Activated naive CD4-positive, alpha-beta T cell treated with Interleukin-2 at 50 U/mL for 16 hours (primary cell): Measurements from ENCODE around the gene CCER1.

Experiments
- DNase-seq: peaks from one replicate; pipeline ENCODE4 v3.0.0-alpha.2; 2020

The CCER1 gene

GRCh38 chr12:90964616-90965015 lies 9.6 kb upstream of the CCER1 start:
- no peak for DNase-seq

GRCh38 chr12:90963946-90964345 lies 9.0 kb upstream of the CCER1 start:
- DNase-seq, result no peak

DNA sequence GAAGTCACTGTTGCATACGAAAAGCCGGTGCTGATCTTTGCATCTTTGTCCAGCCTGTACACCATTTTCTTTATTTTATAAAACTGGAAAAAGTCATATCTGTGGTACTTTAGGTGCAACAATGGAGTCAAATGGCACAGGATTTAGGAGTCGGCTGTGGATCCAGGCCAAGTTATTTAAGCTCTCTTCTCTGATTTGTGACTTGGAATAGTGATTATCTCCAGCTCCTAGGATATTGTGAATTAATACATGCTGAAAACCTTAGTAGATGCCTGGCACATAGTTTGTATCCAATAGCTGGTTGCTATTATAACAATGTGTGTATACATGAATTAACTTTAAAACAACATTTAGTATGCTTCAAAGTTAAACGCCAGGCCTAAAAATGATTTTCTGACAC lies 6.2 kb upstream of the CCER1 start:
- no peak for DNase-seq

DNA sequence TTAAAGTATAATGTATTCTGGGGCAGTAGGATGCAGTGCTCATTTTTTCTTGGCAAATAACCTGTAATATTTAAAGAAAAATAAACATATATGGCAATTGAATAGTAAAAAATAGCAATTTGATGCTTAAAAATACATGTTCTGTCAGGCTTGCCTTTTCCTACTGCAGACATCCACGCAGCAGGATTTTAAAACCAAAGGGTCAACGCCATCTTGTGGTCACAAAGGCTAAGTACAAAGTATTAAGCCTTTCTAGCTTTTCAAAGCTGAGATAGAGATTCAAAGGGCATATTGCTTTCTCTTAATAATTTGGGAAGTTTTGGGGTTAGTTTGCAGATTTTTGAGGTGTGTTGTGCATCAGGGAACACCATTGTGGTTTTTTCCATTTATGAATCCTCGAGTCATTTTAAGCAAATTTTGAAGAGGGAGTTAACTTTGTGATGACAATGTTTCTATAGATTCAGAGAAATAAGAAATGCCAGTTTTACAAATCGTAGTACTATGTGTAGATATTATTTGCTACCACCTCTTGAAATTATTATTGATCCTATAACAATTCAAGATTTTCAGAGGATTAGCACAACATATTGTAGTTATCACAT lies 4.7 kb upstream of the CCER1 start:
- DNase-seq, result no peak

- DNase-seq, result no peak
Observed at GRCh38 chr12:90959032-90959431, 4.1 kb upstream of the CCER1 start.

- DNase-seq, result no peak
Observed at GRCh38 chr12:90958347-90958746, 3.4 kb upstream of the CCER1 start.

- no peak for DNase-seq
Observed at GRCh38 chr12:90954428-90954827, 548 bp downstream of the CCER1 start.

GRCh38 chr12:90953956-90954421 lies 987 bp downstream of the CCER1 start:
- no peak for DNase-seq

- DNase-seq, result no peak
Observed at GRCh38 chr12:90951432-90952105, 3.4 kb downstream of the CCER1 start.

GRCh38 chr12:90947869-90948268 lies 7.1 kb downstream of the CCER1 start:
- DNase-seq, result no peak

GRCh38 chr12:90945070-90945649 lies 9.8 kb downstream of the CCER1 start:
- no peak for DNase-seq

DNA sequence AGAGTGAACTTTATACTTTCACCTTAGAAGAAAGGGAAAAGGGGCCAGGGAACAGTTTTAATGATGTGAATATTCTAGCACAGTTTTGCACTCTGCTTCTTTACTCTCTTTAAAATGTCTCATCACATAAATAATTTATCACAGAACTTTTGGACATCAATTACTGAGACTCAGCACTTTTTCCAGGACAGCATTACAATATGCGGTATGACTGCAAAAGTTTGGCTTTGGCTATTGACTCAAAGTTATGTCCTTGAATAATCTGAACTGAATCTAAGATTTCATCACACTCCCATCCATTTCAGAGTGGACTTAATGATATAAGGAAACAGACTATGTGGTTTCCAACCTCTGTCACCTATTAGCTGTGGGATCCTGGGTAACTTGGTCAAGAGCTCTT lies 11.7 kb downstream of the CCER1 start:
- no peak for DNase-seq

GRCh38 chr12:90940872-90941499 lies 14.0 kb downstream of the CCER1 start:
- DNase-seq, result no peak

GRCh38 chr12:90939382-90939781 lies 15.6 kb downstream of the CCER1 start:
- DNase-seq, result no peak

DNA sequence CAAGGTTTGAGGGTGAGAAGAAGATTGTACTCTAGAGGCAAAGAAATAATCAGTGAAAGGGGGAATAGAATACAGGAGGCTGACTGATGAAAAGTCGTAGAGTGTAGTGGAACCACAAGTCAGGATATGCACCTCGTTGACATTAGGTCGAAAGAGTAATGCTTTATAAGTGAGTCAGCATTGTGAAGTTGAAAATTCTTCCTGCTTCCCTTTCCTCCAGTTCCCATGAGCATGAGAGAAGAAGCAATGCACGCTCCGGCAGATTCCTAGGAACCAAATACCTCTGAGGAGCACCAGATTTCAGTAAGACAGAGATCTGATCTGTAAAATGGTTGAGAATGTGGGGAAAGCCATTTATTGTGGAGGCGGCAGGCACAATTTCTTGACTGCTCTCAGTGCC lies 16.5 kb downstream of the CCER1 start:
- DNase-seq, result no peak

DNA sequence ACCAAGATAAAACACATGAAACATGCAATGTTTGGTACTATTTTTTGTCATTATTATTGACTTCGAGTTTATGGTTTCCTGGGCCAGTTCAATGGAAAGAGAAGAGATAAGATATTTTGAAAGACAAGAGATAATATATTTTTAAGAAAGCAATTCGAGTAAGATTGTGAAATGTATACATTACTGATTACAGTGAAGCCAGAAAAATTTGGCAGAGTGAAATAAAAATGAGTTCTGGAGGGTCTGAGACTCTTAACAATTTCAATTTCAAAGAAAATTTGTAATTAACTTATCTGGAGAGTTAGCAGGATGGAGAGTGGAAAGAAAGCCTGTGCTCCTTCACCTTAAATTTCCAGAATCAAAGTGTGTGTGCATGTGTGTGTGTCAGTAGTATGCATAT lies 17.3 kb downstream of the CCER1 start:
- no peak for DNase-seq

GRCh38 chr12:90936230-90937005 lies 18.6 kb downstream of the CCER1 start:
- DNase-seq, result no peak

- DNase-seq, result no peak
Observed at GRCh38 chr12:90925562-90925961, 29.4 kb downstream of the CCER1 start.

DNA sequence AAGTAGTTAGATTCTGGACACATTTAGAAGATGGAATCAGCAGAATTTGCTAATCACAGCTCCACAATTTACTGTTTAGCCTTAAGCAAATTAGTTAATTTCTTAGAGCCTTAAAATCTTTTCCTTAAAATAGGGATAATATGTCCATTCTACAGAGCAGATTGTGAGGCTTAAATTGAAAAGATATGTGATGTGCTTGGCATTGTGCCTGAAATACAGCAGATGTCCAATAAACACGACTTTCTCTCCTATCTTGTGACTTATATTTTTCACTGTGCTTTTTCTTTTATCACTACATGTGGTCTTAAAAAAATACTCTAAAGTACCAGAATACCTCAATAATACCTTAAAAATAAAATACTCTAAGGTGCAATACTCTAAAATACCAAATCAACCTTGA lies 30.6 kb downstream of the CCER1 start:
- DNase-seq, result no peak

DNA sequence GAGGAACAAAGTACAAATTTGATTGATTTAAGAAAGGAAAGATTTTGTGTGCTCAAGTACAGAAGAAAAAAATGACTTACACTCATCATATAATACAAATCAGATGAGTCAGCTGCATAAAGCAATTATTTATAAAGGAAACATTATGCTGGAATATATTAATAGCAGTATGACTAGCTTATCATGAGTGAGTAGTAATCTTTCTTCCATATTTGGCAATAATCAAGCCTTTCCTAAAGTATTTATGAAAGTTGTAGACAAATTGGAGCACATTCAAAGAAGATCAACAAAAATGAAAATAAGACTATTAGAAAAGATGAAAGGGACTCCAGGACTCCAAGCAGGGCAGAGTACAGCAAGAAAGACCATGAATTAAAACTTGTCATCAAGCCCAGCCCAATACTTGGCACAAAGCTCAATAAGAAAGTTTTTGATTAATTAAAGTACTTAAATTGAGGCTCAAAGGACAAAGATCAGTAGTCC lies 32.8 kb downstream of the CCER1 start:
- DNase-seq, result no peak

DNA sequence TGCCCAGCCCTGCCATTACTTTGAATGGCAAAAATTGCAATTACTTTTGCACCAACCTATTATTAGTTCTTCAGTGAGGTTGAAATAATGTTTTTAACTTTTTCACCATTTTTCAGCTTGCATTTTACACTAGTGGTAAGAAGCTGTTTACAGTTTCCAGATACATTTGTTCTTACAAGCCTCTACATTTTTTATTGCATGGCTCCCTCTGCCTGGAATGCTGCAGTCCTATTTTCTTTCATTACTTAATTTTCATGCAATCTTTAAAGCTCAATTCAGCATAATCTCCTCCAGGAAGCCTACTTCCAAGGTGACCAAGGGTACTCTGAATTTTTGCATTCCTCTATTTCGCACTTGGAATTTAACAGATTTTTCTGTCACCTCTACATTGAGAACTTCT lies 33.4 kb downstream of the CCER1 start:
- DNase-seq, result no peak

DNA sequence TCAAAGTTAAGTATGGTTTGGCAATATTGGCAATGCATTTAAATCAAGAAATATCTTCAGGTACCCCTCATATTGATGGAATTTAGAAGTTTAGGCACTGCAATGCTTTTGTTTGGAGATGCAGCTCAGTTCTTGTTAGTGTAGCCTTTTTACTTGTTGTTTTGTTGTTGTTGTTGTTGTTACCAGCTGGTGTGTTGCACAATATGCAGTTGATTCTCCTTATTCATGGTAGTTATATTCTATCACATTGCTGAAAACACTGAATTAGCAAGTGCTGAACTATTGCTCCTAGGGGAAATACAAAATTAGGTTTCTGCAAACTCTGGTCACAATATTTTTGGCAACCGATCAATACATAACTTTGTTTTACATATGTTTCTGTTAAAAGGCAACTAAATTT lies 34.8 kb downstream of the CCER1 start:
- no peak for DNase-seq

DNA sequence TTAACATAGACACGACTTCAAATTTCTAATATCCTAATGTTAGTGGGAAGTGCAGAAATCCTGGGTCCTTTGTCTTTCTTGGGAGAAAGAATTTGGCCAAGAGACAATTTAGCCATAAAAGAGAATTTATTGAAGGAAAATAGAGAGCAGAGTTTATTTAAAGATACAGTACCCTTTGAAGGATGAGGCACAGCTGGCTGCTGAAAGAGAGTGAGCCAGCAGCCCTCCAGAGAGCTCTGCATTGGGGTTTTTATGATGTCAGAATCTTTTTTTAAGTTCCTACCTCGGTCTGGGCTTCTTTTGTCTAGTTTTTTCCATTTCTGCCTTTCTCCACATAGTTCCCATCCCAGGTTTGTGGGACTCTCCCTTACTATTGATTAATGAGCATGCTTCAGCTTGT lies 37.5 kb downstream of the CCER1 start:
- no peak for DNase-seq
